ENCODE results near the gene KCNMA1. TPM values are rescaled to one million over a fixed set of nuclear protein-coding genes. Genes with fewer than 3 reads are reported as not detected.

Gene KCNMA1
- total RNA-seq, 1 experiment from 2014 or later, result 0.49 TPM

DNA sequence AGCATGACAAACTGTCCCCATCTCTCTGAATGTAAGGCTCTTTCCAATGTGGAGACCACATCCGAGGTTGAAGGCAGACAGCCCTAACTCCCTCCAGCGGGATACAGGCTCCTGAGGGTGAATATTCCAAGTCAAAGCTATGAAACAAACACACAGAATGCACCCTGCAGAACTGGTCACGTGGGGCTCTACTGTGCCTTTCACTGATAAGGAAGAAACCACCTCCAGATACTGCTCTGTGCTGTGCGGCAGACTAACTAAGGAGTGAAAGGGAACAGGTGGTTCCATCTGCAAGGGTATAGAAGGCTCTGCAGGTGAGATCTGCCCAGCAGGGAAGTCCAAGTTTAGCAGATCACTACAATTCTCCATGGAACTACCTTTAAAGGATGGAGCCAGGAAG, 534.4 kb downstream of the KCNMA1 start:
- POLR2A ChIA-PET, result no interaction called here
- H2AFZ ChIP-seq (ENCODE audit: low read depth, low read length, poor library complexity, severe bottlenecking), result no peak overlapping the region
- no peaks in the 10 kb centered on the region for H3K9me2 ChIP-seq (ENCODE audit: insufficient read depth)
- no peak for DNase-seq (ENCODE audit: low read depth, low spot score)
- BruUV-seq (replicated peaks), result no TSS peak
- no peaks in the 10 kb centered on the region for H4K20me1 ChIP-seq (ENCODE audit: insufficient read depth)
- H3K79me2 ChIP-seq (ENCODE audit: insufficient read depth, low read length), result no peaks in the 10 kb centered on the region
- no peaks in the 10 kb centered on the region for H3K4me1 ChIP-seq (ENCODE audit: control insufficient read depth in 1 of 2, insufficient read depth in 2 of 2, low read length in 2 of 2)
- RAD21 ChIA-PET (ENCODE audit: low non-redundant PET in 1 of 2, low total read pairs in 2 of 2, uncharacterized antibody in 2 of 2, unreplicated experiment in 2 of 2), result no interaction called here
- no peaks in the 10 kb centered on the region for H3K36me3 ChIP-seq (ENCODE audit: control insufficient read depth in 1 of 2, insufficient read depth in 2 of 2, low read length in 2 of 2)
- H3K27me3 ChIP-seq (ENCODE audit: insufficient read depth, low read length), result peaks cover 57% of the 10 kb centered on the region
- no peak for TF ChIP-seq CEBPB (IDR thresholded peaks at IDR 0.05; ENCODE audit: low read depth)
- no peak for TF ChIP-seq POLR2A (IDR thresholded peaks at IDR 0.05; ENCODE audit: borderline replicate concordance, extremely low read depth, insufficient read depth, insufficient read length)
- TF ChIP-seq FOSL1 (IDR thresholded peaks at IDR 0.05; ENCODE audit: low read depth), result no peak
- TF ChIP-seq SIN3A (IDR thresholded peaks at IDR 0.05; ENCODE audit: low read depth), result no peak
- TF ChIP-seq, protein P1, sequence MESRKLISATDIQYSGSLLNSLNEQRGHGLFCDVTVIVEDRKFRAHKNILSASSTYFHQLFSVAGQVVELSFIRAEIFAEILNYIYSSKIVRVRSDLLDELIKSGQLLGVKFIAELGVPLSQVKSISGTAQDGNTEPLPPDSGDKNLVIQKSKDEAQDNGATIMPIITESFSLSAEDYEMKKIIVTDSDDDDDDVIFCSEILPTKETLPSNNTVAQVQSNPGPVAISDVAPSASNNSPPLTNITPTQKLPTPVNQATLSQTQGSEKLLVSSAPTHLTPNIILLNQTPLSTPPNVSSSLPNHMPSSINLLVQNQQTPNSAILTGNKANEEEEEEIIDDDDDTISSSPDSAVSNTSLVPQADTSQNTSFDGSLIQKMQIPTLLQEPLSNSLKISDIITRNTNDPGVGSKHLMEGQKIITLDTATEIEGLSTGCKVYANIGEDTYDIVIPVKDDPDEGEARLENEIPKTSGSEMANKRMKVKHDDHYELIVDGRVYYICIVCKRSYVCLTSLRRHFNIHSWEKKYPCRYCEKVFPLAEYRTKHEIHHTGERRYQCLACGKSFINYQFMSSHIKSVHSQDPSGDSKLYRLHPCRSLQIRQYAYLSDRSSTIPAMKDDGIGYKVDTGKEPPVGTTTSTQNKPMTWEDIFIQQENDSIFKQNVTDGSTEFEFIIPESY (IDR thresholded peaks at IDR 0.05; ENCODE audit: extremely low read depth, insufficient replicate concordance, low read length), result no peak
- no peak for TF ChIP-seq ZFX (IDR thresholded peaks at IDR 0.05)
- TF ChIP-seq ELF1 (IDR thresholded peaks at IDR 0.05; ENCODE audit: borderline replicate concordance, low read depth), result no peak
- no peak for TF ChIP-seq ZNF274 (IDR thresholded peaks at IDR 0.05; ENCODE audit: low read depth, low read length)
- no peak for TF ChIP-seq EZH2 (IDR thresholded peaks at IDR 0.05)
- no peak for TF ChIP-seq RAD21 (IDR thresholded peaks at IDR 0.05; ENCODE audit: low read depth)
- TF ChIP-seq POLR2AphosphoS5 (IDR thresholded peaks at IDR 0.05; ENCODE audit: low read depth, low read length), result no peak
- no peak overlapping the region for H3K4me3 ChIP-seq (replicated peaks in 1 of 2; ENCODE audit: low read depth in 1 of 2, low read length in 2 of 2)
- no peaks in the 10 kb centered on the region for H3K9me3 ChIP-seq (ENCODE audit: control insufficient read depth in 1 of 2, insufficient read depth in 1 of 2, low read depth in 1 of 2, low read length in 2 of 2)
- intact Hi-C loops (cut with micrococcal nuclease), result no loop called here
- H3K9ac ChIP-seq (ENCODE audit: low read length), result no peak overlapping the region
- no peak overlapping the region for H3K4me2 ChIP-seq (ENCODE audit: low read length)
- no peak for ATAC-seq
- CTCF ChIA-PET, result no interaction called here
- no peak overlapping the region for H3K27ac ChIP-seq (ENCODE audit: low read depth, low read length)

Measured in HCT116 (cell line).